Measurements from ENCODE around the gene MYH15. TPM values are rescaled to one million over a fixed set of nuclear protein-coding genes. Genes with fewer than 3 reads are reported as not detected.
"Not testable (repeated sequence)": the region's sequence is repeated elsewhere in the genome, so short reads cannot be mapped to it uniquely, and the experiment has no call there.

Gene MYH15
- total RNA-seq, 1 donor, result 0.99 TPM

GRCh38 chr3:108380128-108380795 lies 130.1 kb downstream of the MYH15 start:
- TF ChIP-seq CTCF (IDR thresholded peaks at IDR 0.05; ENCODE audit: insufficient read depth, low read length), result no peak
- no peak overlapping the region for H3K4me3 ChIP-seq (ENCODE audit: low read depth, low read length)
- no peak for DNase-seq (ENCODE audit: low read depth)

- not testable (repeated sequence) for DNase-seq (ENCODE audit: low read depth); H3K4me3 ChIP-seq (ENCODE audit: low read depth, low read length)
Observed at GRCh38 chr3:108378952-108379342, 131.4 kb downstream of the MYH15 start.

GRCh38 chr3:108378153-108378951 lies 132.0 kb downstream of the MYH15 start:
- no peak for TF ChIP-seq CTCF (IDR thresholded peaks at IDR 0.05; ENCODE audit: insufficient read depth, low read length)
- no peak for DNase-seq (ENCODE audit: low read depth)
- no peak overlapping the region for H3K4me3 ChIP-seq (ENCODE audit: low read depth, low read length)

GRCh38 chr3:108377384-108377783 lies 133.0 kb downstream of the MYH15 start:
- TF ChIP-seq CTCF (IDR thresholded peaks at IDR 0.05; ENCODE audit: insufficient read depth, low read length), result no peak
- no peak for DNase-seq (ENCODE audit: low read depth)
- no peak overlapping the region for H3K4me3 ChIP-seq (ENCODE audit: low read depth, low read length)

- H3K4me3 ChIP-seq (ENCODE audit: low read depth, low read length), result no peak overlapping the region
- no peak for DNase-seq (ENCODE audit: low read depth)
- TF ChIP-seq CTCF (IDR thresholded peaks at IDR 0.05; ENCODE audit: insufficient read depth, low read length), result no peak
Observed at GRCh38 chr3:108376026-108376425, 134.4 kb downstream of the MYH15 start.

GRCh38 chr3:108359011-108359410 lies 151.4 kb downstream of the MYH15 start:
- no peak for TF ChIP-seq CTCF (IDR thresholded peaks at IDR 0.05; ENCODE audit: insufficient read depth, low read length)
- no peak for DNase-seq (ENCODE audit: low read depth)
- no peak overlapping the region for H3K4me3 ChIP-seq (ENCODE audit: low read depth, low read length)

- no peak for DNase-seq (ENCODE audit: low read depth)
- no peak overlapping the region for H3K4me3 ChIP-seq (ENCODE audit: low read depth, low read length)
- no peak for TF ChIP-seq CTCF (IDR thresholded peaks at IDR 0.05; ENCODE audit: insufficient read depth, low read length)
Observed at GRCh38 chr3:108357042-108357441, 153.4 kb downstream of the MYH15 start.

All from fibroblast of the aortic adventitia (primary cell).